HG03460 (cell line): Measurements from ENCODE around the gene TEKT1.

ENCODE experiments used
- ATAC-seq: cut with Tn5 transposase; IDR thresholded peaks from one replicate; pipeline ENCODE4 v1.9.1; 2021; ENCODE audit not compliant: unreplicated experiment

The TEKT1 gene

DNA sequence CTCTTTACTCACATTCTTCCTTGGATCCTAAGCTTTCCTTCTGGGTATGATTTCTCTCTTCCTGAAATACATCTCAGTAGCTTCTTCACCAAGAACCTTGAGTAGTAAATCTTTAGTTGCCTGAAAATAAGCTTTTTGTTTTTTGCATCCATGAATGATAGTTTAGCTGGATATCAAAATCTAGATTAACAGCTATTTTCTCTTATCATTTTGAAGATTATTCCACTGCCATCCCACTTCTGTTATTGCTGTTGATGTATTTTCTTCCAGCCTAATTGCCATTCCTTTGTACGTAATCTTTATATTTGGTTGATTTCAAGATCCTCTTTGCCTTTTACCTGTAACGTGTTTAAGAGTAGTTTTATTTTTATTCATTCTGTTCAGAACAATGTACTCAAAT, 63.1 kb downstream of the TEKT1 start:
- no peak for ATAC-seq

DNA sequence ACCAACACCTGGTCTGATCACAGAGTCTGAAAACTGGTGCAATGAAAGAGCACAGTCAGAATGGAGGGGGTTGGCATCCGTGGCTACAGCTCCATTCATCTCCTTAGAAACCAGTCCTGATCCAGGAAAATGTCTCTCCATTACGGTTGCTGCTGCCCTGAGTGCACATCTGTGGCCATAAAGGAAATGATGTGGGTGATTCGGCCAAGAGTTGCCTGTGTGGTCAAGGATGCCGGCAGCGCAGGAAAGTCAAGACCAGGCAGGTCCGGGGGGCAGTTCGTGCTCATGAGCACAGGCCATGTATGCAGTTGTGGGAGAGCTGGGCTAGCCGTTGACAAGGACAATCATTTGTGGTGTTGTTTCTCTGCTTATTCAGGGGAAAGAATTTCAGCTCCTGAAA, 69.8 kb downstream of the TEKT1 start:
- ATAC-seq: no peak

DNA sequence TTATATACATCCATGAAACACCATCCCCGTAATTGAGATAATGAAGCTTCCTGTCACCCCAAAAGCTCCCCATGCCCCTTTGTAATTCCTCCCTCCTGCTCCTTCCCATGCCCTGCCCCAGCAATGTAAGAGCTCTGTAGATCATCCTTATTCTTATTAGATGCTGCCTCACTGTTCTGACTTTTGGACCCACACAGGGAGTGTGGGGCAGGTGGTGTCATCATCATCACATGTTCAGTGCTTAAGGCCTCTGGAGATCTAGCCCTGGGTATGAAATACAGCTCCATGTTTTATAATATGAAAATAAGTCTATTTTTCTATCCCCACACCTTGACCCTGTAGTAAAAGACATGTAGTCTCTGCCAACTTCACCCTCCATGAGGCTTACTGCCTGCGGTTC, 73.8 kb downstream of the TEKT1 start:
- ATAC-seq: no peak

DNA sequence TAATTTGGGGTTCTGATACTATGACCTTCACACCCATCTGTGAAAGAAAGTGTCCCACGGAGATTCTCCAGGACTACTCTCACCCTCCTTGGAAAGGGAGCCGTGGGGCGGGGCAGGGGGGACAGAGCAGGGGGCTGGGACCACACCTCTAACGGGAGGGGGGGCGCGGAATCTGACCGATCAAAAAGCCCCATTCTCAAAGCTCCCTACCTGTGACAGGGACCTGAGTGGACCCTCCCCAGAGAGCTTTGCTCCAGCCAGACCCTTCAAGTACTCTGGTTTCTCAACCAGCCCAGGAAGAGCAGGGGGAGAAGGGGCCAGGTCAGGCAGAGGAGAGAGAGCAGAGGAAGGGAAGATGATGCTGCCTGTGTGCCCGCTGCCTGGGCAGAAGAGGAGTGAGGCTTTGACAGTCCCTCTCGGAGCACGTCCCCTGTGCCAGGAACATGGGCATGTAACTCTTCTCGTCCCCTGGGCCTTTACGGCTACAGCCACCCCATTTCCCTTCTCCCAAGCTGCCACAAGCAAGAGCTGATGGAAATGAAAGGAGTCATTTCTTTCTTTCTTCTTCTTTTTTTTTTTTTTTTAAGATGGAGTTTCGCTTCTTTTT, 75.0 kb downstream of the TEKT1 start:
- ATAC-seq: no peak

DNA sequence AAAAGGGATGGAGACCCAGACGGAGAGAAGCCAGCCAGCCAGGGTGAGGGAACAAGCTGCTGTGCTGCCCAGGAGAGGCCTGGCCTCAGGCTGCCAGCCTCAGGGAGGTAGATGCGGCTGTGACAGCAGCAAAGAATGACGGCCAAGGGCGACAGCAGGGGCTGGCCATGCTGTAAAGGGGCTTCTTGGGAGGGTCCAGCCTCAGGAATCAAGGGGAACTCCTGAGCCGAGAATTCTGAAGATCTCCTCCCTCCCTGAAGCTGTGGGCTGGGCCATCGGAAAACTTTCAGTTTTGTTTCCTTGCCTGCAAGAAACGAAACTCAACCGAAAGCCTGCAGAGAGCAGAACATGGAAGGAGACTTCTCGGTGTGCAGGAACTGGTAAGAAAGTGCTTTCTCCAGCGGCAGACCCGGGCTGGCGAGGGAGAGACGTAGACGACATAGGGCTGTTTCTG, 75.8 kb downstream of the TEKT1 start, which contains the start of gene XAF1:
Gene XAF1, plus strand, starts transcription at position 316 of the 454 bp plus-strand sequence. Its CDS starts 33 bp downstream, at position 349.
- ATAC-seq: peak; percentile 57

DNA sequence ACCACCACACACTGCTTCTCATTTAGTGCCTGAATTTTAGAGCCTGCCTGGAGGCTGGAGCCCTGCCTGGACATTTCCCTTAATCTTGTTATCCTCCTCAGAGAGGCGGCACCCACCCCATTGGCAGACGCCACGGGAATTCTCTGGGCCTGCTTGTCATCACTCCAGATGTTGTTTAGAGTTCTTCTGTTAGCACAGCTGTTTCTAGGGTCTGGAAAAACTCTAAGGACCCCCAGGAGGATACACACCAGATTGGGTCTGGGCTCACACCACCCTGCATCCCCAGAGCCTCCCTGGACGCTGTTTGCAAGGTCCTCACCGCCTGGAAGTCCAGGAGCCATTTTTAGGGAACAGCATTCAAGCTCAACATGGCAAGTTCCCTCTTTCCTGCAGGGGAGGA, 76.2 kb downstream of the TEKT1 start:
- ATAC-seq: no peak

DNA sequence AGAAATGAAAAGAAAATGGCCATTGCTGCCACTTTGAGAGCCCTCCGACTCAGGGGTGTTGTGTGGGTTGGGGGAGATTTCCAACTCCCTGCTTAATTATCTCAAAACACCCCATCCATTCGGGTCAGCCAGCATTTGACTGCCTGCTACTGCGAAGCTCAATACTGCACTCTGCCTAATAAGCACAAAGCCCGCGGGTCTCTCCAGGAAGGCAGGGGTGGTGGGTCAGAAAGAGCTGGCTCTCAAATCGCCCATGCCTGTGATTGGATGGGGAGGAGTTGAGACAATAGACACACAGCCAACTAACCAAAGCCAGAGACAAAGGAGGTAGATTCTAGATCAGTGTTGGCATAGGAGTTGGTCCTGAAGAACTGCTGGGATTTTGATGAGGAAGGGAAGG, 78.0 kb downstream of the TEKT1 start:
- ATAC-seq: no peak

DNA sequence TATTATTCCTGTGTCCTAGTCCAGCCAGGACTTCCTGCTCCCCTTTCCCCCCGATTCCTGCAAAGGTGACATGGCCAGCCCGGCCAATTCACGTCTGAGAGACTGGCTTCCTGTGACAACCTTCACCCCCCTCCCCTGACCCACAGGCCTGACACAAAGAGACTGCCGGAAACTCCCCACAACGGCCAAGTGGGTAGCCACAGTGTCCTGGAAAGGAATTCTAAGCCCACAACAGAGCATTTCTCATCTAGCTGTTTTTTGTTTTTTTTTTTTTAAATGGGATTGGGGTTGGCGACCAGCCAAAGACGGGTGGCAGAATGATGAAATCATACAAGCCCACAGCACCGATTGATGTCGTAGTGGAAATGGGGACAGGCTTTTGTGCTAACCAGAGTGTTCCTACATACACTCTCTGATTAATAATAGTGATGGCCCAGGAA, 78.5 kb downstream of the TEKT1 start:
- ATAC-seq: no peak

DNA sequence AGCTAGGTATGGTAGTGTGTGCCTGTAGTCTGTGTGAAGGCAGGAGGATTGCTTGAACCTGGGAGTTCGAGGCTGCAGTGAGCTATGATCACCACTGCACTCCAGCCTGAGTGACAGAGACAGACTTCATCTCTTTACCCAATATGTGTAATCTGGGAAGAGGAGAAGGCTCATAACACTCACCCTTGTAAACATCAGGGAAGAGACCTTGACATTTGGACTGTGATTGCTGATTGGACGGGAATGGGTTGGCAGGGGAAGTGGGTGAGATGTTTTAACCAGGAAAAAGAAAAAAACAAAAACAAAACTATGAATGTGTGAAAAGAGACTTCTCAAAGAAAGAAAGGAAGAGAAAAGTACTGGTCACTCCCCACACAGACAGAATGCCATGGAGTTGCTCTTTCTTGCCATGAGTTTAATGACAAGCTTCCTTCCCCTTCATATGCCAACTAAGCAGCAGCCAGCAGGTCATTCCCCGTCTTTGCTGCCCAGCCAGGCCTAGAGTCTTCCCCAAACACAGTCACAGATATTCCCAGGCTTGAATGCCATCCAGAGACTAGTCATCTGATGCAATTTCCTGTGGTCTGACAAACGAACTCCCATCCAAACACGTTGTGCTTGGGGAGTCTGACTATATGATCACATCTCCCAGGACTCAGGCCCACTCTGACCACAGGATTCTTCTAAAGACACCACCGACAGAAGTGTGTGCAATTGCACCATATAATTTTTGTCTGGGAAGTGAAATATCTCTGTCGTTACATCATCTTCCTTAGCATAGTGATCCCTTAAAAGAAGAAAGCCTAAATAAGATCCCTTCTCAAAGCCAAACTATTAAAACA, 79.2 kb downstream of the TEKT1 start:
- no peak for ATAC-seq

DNA sequence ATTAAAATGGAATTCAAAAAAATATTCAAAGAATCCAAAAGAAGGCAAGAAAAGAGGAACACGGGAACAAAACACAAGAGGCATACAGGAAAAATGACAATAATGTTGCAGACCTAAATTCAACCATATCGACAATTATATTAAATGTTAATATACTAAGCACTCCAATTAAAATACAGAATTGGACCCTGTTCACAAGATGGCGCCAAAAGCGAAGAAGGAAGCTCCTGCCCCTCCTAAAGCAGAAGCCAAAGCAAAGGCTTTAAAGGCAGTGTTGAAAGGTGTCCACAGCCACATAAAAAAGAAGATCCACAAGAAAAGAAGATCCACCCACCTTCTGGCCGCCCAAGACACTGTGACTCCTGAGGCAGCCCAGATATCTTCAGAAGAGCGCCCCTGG, 82.0 kb downstream of the TEKT1 start:
- no peak for ATAC-seq

DNA sequence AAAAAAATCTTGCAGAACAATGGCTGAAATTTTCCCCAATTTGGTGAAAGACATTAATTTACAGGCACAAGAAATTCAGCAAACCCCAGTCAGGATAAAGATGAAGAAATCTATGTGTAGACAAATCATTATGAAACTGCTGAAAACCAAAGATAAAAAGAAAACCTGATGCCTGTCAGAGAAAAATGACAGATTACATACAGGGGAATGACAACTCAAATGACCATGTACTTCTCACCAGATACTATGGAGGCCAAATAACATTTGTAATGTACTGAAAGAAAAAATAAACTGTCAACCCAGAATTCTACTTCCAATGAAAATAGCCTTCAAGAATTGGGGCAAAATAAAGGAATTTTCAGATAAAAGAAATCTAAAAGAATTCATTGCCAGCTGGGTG, 82.9 kb downstream of the TEKT1 start:
- no peak for ATAC-seq
